ENCODE data around the gene CFAP46.
"Not testable (repeated sequence)": the region's sequence is repeated elsewhere in the genome, so short reads cannot be mapped to it uniquely, and the experiment has no call there.

CFAP46 gene

GRCh38 chr10:132898391-132899053 lies 43.8 kb downstream of the CFAP46 start:
- DNase-seq, result no peak

GRCh38 chr10:132897516-132898381 lies 44.6 kb downstream of the CFAP46 start:
- no peak for DNase-seq

DNA sequence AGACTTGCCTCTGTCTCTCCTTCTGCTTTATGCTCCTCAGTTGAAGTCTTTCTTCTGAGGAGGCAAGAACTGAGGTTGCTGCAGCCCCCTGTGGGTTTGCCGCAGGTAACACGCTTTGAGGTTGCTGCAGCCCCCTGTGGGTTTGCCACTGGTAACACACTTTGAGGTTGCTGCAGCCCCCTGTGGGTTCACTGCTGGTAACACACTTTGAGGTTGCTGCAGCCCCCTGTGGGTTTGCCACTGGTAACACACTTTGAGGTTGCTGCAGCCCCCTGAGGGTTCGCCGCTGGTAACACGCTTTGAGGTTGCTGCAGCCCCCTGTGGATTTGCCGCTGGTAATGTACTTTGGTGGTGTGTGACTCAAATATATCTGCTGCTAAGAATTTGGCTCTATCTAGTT lies 48.6 kb downstream of the CFAP46 start:
- not testable (repeated sequence) for DNase-seq

DNA sequence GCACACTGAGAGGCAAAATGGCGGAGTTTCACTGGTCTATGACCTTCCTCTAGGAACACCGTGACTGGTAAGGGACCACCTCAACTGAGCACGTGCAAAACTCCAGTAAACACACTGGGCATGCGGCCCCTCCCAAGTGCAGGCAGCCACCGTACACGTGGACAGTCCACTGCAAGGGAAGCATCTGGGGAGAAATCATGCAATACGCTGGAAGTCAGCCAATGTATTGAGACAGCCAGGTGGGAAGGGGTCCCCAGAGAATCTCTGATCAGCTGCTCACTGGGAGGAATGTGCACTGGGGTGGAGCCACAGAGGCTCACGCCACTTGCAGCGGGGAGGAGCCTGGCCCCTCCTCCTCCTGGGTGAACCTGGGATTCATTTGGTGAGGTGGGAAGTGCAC lies 49.3 kb downstream of the CFAP46 start:
- no peak for DNase-seq

GRCh38 chr10:132892004-132892403 lies 50.4 kb downstream of the CFAP46 start:
- DNase-seq, result no peak

DNA sequence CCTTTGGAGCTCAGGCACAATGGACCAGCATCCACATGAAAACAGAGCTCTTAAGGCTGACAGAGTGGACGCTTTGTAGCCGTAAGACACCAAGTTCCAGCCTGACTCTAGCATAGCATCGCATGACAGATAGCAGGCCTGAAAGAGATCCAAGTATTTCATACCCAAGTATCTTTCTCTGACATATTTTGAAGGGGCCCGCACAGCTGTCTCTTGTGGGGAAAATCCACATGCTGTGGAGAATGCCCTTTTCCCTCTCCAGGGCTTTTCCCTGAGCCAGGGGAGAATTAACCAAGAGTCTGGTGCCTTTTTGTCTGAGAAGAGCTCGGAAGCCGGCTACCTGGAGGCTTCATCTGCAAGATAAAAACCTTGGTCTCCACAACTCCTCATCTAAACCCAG lies 51.0 kb downstream of the CFAP46 start:
- no peak for DNase-seq

DNA sequence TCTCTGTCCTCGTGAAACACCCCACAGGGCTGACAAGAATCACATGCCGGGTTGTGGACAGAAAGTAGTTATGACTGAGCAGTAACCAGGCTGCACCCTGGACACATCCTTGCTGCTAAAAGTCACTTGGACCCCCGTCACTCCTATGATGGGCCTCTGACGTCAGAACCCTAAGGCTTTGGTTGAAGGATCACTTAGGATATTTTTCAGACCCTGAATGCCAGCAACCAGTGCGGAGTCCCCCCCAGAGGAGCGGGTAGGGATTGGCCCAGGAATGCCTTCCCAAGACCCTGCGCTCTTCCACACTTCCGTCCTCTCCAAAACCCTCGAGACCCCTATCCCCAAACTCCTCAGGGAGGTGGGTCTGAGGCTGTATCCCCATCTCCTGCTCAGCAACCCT lies 52.1 kb downstream of the CFAP46 start:
- DNase-seq, result no peak

DNA sequence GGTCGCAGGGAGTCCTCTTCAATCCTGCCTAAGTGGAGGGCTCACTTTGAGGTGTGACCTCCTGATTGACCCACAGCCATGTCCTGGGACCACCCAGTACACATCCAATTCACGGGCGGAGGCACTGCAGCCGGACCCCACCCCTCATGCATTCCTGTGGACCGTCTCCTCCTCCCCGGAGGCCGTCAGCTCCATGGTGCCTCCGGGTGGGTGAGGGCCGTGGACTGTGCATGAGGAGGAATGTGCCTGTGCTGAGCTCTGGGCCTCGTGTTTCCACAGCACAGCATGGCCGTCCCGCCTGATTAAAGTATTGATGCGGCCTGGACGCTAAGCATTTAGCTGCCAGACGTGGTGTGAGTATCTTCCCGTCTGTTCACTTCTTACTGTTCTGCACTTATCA lies 52.8 kb downstream of the CFAP46 start:
- no peak for DNase-seq

GRCh38 chr10:132888898-132889490 lies 53.4 kb downstream of the CFAP46 start:
- DNase-seq, result no peak

GRCh38 chr10:132888446-132888845 lies 53.9 kb downstream of the CFAP46 start:
- not testable (repeated sequence) for DNase-seq

DNA sequence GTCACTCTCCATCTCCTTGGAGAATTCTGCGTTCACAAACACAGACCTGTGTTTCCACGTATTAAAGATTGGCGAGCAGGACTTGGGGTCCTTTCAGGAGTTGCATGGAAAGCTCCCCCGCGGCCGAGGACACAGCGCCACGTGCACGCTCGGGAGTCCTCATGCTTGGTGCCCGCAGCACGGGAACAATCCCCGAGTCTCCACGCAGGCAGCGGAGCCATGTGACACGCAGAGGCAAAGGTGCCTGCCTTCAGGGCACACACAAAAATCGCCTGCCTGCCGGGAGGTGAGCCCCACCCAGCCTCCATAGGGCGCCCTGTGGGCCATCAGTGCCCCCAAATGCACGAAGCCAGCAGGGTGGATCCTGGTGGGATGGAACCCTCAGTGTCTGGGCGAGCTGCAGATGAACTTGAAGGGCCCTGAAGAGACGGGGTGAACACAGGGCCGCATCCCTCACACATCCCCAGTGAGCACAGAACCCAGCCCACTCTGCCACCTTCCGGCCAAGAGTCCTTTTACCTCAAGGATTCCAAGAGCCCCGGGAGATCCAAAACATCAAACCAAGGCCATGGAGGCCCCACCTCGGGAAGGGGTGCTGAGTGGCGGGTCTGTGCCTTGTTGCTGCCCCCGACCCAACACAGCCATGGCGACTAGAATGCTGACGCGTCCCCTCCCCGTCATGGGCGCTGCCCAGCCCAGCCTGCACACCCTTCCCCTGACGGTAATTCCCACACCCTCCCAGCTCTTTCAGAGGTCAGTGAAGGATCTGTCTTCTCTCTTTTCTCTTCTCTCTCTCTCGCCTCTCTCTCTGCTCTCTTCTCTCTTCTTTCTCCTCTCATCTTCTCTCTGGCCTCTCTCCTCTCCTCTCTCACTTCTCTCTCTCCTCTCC lies 55.9 kb downstream of the CFAP46 start:
- DNase-seq, result no peak

- no peak for DNase-seq
These were observed 56.7 kb downstream of the CFAP46 start for GRCh38 chr10:132885451-132886210.

DNA sequence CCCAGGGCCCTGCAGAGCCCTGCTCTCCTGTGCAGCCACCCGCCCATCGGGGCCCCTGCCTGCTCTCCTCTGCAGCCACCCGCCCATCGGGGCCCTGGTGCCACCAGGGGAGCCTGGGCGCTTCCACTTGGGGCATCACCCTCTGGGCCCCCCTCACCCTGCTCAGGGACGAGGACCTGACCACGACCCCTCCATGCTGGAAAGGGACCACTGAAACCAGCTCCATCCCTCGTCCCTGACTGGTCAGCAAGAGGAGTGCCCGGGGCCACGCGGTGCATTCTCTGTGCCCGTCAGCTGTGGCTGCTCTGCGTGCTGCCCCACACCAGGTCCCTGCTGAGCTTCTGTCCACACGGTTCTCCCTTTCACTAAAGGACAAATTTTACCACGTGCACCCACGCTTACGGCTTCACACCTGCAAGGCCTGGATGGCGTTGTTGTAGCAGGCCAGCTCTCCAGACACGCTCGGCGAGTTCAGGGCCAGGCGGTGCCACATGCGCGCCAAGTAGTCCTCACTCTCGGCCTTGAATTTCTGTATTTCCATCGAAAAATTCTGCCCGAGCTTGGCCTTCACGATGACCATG lies 57.6 kb downstream of the CFAP46 start:
- DNase-seq, result no peak

GRCh38 chr10:132884041-132884440 lies 58.3 kb downstream of the CFAP46 start:
- no peak for DNase-seq

DNA sequence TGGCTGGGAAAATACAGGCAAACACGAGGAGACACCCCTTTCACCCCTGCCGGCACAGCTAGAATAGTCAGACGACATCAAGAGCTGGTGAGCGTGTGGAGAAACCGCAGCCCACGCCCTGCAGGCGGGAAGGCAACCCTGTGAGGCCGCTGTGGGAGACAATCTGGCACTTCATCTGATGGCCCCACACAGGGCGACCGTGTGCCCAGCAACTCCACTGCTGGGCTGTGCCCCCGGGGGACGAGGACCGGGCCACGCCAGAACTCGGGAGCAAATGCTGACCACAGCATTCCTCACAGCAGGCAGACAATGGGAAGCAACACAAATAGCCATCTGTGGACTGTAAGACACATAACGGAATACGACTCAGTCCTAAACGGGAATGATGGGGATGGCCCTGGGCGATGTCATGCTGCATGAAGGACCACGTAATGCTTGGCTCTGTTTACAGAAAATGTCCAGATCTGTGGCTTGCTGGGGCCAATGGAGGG lies 58.9 kb downstream of the CFAP46 start:
- DNase-seq, result no peak

- DNase-seq, result no peak
These were observed 60.1 kb downstream of the CFAP46 start for GRCh38 chr10:132882069-132882951.

DNA sequence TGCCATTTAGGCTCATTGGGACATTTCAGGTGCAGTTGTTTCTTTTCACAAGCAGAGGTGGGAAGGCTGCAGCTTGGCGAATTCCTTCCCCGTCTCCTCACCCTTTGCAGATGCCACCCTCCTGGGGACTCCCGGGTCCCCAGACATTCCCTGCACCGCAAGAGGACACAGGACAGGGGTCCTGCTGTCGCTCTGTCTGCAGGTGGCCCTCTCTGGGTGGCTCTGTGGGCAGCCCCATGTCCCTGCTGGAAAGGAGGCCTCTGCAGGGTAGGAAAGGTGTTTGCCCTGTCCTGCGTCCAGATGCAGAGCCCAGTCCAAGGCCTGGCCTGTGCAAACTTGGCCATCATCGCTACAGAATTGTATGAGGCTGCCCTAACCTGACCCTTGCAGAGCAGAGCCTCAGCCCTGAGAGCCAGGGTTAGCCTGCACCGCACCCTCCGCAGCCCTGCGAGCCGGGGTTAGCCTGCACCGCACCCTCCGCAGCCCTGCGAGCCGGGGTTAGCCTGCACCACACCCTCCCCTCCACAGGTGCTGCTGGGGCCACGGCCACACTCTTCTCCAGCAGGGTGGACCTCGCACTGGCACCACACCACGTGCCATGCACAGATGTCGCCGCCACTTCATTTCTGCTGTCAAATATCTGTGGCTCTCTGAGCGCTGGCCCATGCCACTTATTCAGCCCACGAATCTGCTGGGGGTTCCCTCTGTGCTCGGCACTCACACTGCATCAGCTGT lies 61.0 kb downstream of the CFAP46 start:
- DNase-seq, result no peak

DNA sequence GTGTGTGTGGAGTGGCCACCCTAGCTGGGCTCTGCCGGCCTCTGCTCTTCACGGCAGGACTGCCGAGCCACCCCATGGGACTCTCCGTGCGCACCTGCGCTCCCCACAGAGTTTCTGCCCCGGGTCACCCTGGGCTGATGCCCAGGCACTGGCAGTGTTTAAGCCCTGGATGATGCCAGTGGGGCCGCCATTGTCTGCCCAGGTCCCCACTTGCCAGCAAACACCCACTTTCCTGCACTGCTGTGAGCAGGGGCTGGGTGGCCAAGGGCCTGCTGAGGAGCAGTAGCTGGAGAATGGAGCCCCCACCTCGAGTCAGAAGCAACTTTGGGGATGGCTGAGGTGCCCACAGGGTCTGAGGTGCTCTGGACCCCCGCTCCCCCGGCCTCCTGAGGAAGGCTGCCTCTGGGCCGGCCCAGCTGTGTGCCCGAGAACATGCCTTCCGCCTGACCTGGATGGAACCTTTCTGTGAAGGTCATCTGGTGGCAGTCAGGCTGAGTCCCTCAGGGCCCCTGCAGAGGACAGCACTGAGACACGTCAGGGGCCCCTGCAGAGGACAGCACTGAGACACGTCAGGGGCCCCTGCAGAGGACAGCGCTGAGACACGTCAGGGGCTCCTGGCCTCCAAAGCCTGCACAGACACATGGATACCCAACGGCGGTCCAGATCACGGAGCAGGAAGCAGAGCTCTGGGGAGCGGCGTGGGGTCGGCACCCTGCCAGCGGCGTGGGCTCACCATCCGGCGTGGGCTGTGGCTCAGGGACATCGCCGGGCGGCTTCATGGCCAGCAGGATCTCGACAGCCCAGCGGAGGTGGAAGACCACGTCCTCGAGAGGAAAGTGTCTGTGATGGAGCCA lies 62.0 kb downstream of the CFAP46 start:
- DNase-seq, result no peak

Data from CD4-positive, alpha-beta T cell treated with Interferon alpha-2 for 1 hour (primary cell).